Neural progenitor cell (in vitro differentiated cells): ENCODE measurements around the gene LRFN4. TPM values are rescaled to one million over a fixed set of nuclear protein-coding genes. Genes with fewer than 3 reads are reported as not detected.

ENCODE experiments used
- DNase-seq: peaks from one replicate; pipeline ENCODE4 v3.0.0-alpha.2; 2016; ENCODE audit warnings: low spot score
- H2AFZ ChIP-seq: fragments of 200-600 bp; sonication (generic); replicated peaks from 2 replicates; pipeline ENCODE4 v1.6.1; 2016; ENCODE audit warnings: antibody characterized with exemption
- H3F3A ChIP-seq: fragments of 200-600 bp; sonication (generic); 2 replicates; pipeline ENCODE4 v1.6.1; 2016; ENCODE audit warnings: antibody characterized with exemption, low read depth
- H3K27ac ChIP-seq: fragments of 200-600 bp; sonication (generic); 2 replicates; pipeline ENCODE4 v1.5.1; 2016; ENCODE audit warnings: mild to moderate bottlenecking
- H3K27me3 ChIP-seq: fragments of 200-600 bp; sonication (generic); 2 replicates; pipeline ENCODE4 v1.6.1; 2016; ENCODE audit warnings: mild to moderate bottlenecking, moderate library complexity
- H3K36me3 ChIP-seq: fragments of 200-600 bp; sonication (generic); 2 replicates; pipeline ENCODE4 v1.5.1; 2016
- H3K4me1 ChIP-seq: fragments of 200-600 bp; sonication (generic); 2 replicates; pipeline ENCODE4 v1.6.1; 2016; ENCODE audit warnings: mixed run types
- H3K4me2 ChIP-seq: fragments of 200-600 bp; sonication (generic); 2 replicates; pipeline ENCODE4 v1.6.1; 2016
- H3K4me3 ChIP-seq: fragments of 200-600 bp; sonication (generic); 2 replicates; pipeline ENCODE4 v1.5.1; 2016
- H3K79me2 ChIP-seq: fragments of 200-600 bp; sonication (generic); 2 replicates; pipeline ENCODE4 v1.6.1; 2016; ENCODE audit warnings: low read depth
- H3K9ac ChIP-seq: fragments of 200-600 bp; sonication (generic); 2 replicates; pipeline ENCODE4 v1.6.1; 2016
- H3K9me3 ChIP-seq: fragments of 200-600 bp; sonication (generic); 2 replicates; pipeline ENCODE4 v1.5.1; 2016; ENCODE audit warnings: low read depth
- H4K20me1 ChIP-seq: fragments of 200-600 bp; sonication (generic); 2 replicates; pipeline ENCODE4 v1.6.1; 2016; ENCODE audit warnings: low read depth
- H3K27ac Mint-ChIP-seq: 3 replicates; pipeline ENCODE4 v1.8.0; 2021; ENCODE audit warnings: mixed read lengths
- H3K27me3 Mint-ChIP-seq: 2 replicates; pipeline ENCODE4 v1.8.0; 2022; ENCODE audit warnings: low read depth, mild to moderate bottlenecking, inconsistent platforms, moderate library complexity, mixed read lengths; ENCODE audit not compliant: insufficient read depth
- H3K36me3 Mint-ChIP-seq: 3 replicates; pipeline ENCODE4 v1.8.0; 2021; ENCODE audit warnings: mixed read lengths
- H3K4me1 Mint-ChIP-seq: 3 replicates; pipeline ENCODE4 v1.8.0; 2021; ENCODE audit warnings: mixed read lengths
- H3K4me3 Mint-ChIP-seq: 3 replicates; pipeline ENCODE4 v1.8.0; 2021; ENCODE audit warnings: mild to moderate bottlenecking, moderate library complexity, mixed read lengths
- H3K9me3 Mint-ChIP-seq: 3 replicates; pipeline ENCODE4 v1.8.0; 2020; ENCODE audit warnings: mixed read lengths
- EZH2 ChIP-seq: fragments of 200-600 bp; sonication (generic); IDR thresholded peaks from 2 replicates; pipeline ENCODE4 v1.6.1; 2017; ENCODE audit warnings: antibody characterized with exemption, mild to moderate bottlenecking, moderate library complexity
- EZH2phosphoT487 ChIP-seq: fragments of 200-600 bp; sonication (generic); IDR thresholded peaks from 2 replicates; pipeline ENCODE4 v1.6.1; 2017; ENCODE audit warnings: antibody characterized with exemption
- total RNA-seq: library from RNA; depleted of rRNA; stranded (reverse); fragments of >200 nt; gene quantifications from 2 replicates; pipeline ENCODE4 v1.2.3, GENCODE V29; 2015; ENCODE audit warnings: low replicate concordance
- TF ChIP-seq, protein P1 (sequence below): fragments of 200-600 bp; sonication (generic); IDR thresholded peaks from 2 replicates; pipeline ENCODE4 v1.5.1; 2017; ENCODE audit warnings: antibody characterized with exemption, mild to moderate bottlenecking

The LRFN4 gene
- total RNA-seq, 1 donor from 2014 or later, result 6.7 TPM

GRCh38 chr11:66845143-66845875, 11.6 kb upstream of the LRFN4 start:
- Mint-ChIP-seq H3K27ac (peak overlapping the region; percentile 69), H3K36me3 (peaks cover 12% of the 10 kb centered on the region), H3K4me3 (peak overlapping the region; percentile 91), H3K9me3 (no peaks in the 10 kb centered on the region), H3K27me3 (peaks cover 5% of the 10 kb centered on the region), H3K4me1 (peaks cover 22% of the 10 kb centered on the region)
- Histone ChIP-seq H3K27me3 (no peaks in the 10 kb centered on the region), H3K9ac (no peak overlapping the region), H3F3A (peaks cover 6% of the 10 kb centered on the region), H3K4me3 (no peak overlapping the region), H2AFZ (no peak overlapping the region), H3K79me2 (peaks cover 36% of the 10 kb centered on the region), H3K9me3 (no peaks in the 10 kb centered on the region), H3K4me2 (no peak overlapping the region), H3K4me1 (peaks cover 6% of the 10 kb centered on the region), H3K27ac (no peak overlapping the region), H4K20me1 (peaks cover 39% of the 10 kb centered on the region), H3K36me3 (no peaks in the 10 kb centered on the region)
- no peak for DNase-seq
- TF ChIP-seq EZH2phosphoT487 (no peak), EZH2 (no peak)
- TF ChIP-seq, protein P1, sequence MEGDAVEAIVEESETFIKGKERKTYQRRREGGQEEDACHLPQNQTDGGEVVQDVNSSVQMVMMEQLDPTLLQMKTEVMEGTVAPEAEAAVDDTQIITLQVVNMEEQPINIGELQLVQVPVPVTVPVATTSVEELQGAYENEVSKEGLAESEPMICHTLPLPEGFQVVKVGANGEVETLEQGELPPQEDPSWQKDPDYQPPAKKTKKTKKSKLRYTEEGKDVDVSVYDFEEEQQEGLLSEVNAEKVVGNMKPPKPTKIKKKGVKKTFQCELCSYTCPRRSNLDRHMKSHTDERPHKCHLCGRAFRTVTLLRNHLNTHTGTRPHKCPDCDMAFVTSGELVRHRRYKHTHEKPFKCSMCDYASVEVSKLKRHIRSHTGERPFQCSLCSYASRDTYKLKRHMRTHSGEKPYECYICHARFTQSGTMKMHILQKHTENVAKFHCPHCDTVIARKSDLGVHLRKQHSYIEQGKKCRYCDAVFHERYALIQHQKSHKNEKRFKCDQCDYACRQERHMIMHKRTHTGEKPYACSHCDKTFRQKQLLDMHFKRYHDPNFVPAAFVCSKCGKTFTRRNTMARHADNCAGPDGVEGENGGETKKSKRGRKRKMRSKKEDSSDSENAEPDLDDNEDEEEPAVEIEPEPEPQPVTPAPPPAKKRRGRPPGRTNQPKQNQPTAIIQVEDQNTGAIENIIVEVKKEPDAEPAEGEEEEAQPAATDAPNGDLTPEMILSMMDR, result no peak

DNA sequence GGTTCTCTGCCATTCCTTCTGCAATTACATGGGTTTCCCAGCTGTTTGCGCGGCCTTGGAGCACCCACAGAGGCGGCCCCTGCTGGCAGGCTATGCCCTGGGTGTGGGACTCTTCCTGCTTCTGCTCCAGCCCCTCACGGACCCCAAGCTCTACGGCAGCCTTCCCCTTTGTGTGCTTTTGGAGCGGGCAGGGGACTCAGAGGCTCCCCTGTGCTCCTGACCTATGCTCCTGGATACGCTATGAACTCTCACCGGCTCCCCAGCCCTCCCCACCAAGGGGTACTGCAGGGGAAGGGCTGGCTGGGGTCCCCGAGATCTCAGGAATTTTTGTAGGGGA, 11.0 kb upstream of the LRFN4 start:
- no peak for DNase-seq
- Mint-ChIP-seq H3K36me3 (peaks cover 9% of the 10 kb centered on the region), H3K27ac (no peak overlapping the region), H3K9me3 (no peaks in the 10 kb centered on the region), H3K4me1 (peaks cover 22% of the 10 kb centered on the region), H3K4me3 (no peak overlapping the region), H3K27me3 (peaks cover 5% of the 10 kb centered on the region)
- H3K9me3 ChIP-seq, result no peaks in the 10 kb centered on the region
- no peak overlapping the region for H2AFZ ChIP-seq
- no peaks in the 10 kb centered on the region for H3K27me3 ChIP-seq
- H3K4me3 ChIP-seq, result no peak overlapping the region
- H3K4me2 ChIP-seq, result no peak overlapping the region
- peaks cover 6% of the 10 kb centered on the region for H3K4me1 ChIP-seq
- TF ChIP-seq EZH2 (no peak), EZH2phosphoT487 (no peak)
- TF ChIP-seq, protein P1, result no peak
- no peaks in the 10 kb centered on the region for H3K36me3 ChIP-seq
- peaks cover 39% of the 10 kb centered on the region for H4K20me1 ChIP-seq
- H3F3A ChIP-seq, result peaks cover 6% of the 10 kb centered on the region
- H3K27ac ChIP-seq, result no peak overlapping the region
- H3K79me2 ChIP-seq, result peaks cover 36% of the 10 kb centered on the region
- no peak overlapping the region for H3K9ac ChIP-seq

- H3K4me3 Mint-ChIP-seq, result peak overlapping the region; percentile 58
Observed at GRCh38 chr11:66846671-66847091, 10.2 kb upstream of the LRFN4 start.

More at GRCh38 chr11:66846671-66847091, 10.2 kb upstream of the LRFN4 start:
- H3K79me2 ChIP-seq, result peaks cover 30% of the 10 kb centered on the region
- peaks cover under 1% of the 10 kb centered on the region for H3F3A ChIP-seq
- H3K9me3 ChIP-seq, result no peaks in the 10 kb centered on the region
- Mint-ChIP-seq H3K27ac (no peak overlapping the region), H3K9me3 (no peaks in the 10 kb centered on the region), H3K4me1 (peaks cover 22% of the 10 kb centered on the region), H3K36me3 (peaks cover 9% of the 10 kb centered on the region), H3K27me3 (peaks cover 5% of the 10 kb centered on the region)
- peaks cover 6% of the 10 kb centered on the region for H3K4me1 ChIP-seq
- H3K4me2 ChIP-seq, result no peak overlapping the region
- DNase-seq, result no peak
- no peak overlapping the region for H2AFZ ChIP-seq
- no peaks in the 10 kb centered on the region for H3K36me3 ChIP-seq
- no peak overlapping the region for H3K27ac ChIP-seq
- no peaks in the 10 kb centered on the region for H3K27me3 ChIP-seq
- peaks cover 33% of the 10 kb centered on the region for H4K20me1 ChIP-seq
- TF ChIP-seq, protein P1, result no peak
- no peak for TF ChIP-seq EZH2phosphoT487
- no peak for TF ChIP-seq EZH2
- H3K9ac ChIP-seq, result no peak overlapping the region
- no peak overlapping the region for H3K4me3 ChIP-seq
